ENCODE measurements around the gene DNAAF6.

- TF ChIP-seq CTCF (IDR thresholded peaks at IDR 0.05; ENCODE audit: low read length) (no peak), EZH2phosphoT487 (IDR thresholded peaks at IDR 0.05; ENCODE audit: low read length) (no peak)
Observed at GRCh38 chrX:107168257-107168656, 38.2 kb upstream of the DNAAF6 start.
